ENCODE measurements around the gene FABP7.

- TF ChIP-seq CTCF (conservative IDR thresholded peaks at IDR 0.05 in 1 of 2, IDR thresholded peaks at IDR 0.05 in 1 of 2; ENCODE audit: extremely low read depth in 1 of 2, insufficient read depth in 1 of 2, low read depth in 1 of 2, low read length in 2 of 2) (no peak), EZH2 (IDR thresholded peaks at IDR 0.05; ENCODE audit: borderline replicate concordance, low read length) (no peak)
Observed at GRCh38 chr6:122736616-122737015, 42.9 kb upstream of the FABP7 start.

All from mammary epithelial cell (primary cell).